SKM-1 (cell line): ENCODE results near the gene FABP1.
A peak's percentile ranks its signal among the peaks of the same experiment; 100 is the strongest.

Experiments used
- DNase-seq: peaks from one replicate; lab custom pipeline; 2025; ENCODE audit not compliant: unreplicated experiment; lab: John Stamatoyannopoulos, UW

FABP1 gene

DNA sequence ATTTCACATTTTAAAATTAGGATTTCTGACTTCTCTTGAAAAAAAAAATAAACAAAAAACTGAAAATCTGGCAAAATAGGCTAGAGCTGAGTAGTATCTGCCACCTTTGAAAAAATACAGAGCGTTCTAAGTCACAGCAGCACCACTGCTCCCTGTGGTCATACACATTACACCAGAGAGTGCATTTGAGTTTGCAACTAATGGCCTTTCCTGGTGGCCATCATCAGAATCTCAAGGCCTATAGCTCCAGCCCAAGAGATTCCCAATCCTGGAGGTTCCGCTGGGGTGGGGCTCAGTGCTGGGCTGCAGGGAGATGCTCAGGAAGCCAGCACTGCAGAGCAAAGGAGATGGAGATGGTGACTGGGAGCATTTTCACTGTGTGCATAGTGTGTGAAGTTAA is 42.8 kb downstream of the FABP1 start:
- no peak for DNase-seq

DNA sequence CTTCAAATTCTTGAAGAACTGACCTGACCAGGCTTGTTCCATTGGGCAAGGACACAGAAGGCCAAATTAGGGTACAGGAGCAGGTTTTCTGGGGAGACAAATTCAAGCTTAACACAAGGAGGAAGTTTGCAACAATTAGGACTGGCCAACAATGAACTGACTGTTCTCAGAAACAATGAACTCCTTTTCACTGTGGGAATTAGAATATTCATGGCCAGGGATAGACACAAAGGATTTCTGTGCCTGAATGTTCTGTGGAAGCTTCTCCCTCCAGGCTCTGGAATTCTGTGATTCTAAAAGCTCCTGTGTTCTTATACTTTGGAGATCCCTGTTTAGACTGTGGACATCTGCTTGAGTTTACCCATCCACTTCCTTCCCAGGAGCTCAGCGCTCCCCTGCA is 45.1 kb downstream of the FABP1 start:
- no peak for DNase-seq

DNA sequence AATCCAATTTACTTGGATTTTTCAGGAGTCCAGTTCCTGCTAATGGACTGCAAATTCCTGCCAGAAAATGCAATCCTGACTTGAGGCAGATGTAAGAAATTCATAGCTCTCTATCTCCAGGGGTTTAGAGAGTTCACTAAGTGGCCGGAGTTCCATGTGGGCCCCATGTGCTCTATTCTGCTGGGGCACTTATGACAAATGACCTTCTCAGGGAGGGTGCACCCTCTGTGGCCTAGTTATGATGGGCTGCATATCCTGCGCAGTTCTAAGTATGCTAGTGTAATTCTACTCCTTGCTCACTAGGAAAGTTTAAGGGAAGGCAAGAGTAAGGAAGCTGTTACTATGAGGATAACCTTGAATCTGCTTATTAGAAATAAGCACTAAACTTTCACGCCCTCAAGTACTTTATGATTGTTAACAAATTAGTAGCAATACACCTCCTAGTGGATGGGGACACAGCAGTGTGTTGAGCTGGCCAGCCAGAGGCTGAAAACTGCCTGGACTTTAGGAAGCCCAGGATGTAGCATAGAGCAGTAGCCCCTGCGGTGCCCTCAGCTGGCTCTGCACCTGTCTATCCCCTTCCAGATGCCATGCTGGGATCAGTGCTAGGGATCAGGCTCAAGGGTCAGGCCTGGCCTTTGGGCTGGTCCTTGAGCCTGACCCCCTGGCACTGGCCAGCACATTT is 45.8 kb downstream of the FABP1 start:
- no peak for DNase-seq

DNA sequence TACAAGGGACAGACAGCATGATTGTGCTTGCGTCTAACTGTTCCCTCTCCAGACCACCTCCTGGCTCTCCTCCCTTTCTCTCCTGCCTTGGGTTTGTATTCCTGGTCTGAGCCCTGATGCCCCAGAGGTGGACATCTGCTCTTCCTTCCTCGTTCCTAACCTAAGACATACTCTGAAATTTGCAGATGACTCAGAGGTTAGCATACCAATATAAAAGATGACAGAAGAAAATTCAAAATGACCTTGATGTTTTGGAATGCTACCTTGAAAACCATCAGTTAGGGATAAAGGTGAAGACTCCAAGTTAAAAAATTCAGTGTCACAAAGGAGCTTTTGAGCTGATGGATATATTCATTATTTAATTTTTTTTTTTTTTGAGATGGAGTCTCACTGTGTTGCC is 47.3 kb downstream of the FABP1 start:
- DNase-seq: no peak

DNA sequence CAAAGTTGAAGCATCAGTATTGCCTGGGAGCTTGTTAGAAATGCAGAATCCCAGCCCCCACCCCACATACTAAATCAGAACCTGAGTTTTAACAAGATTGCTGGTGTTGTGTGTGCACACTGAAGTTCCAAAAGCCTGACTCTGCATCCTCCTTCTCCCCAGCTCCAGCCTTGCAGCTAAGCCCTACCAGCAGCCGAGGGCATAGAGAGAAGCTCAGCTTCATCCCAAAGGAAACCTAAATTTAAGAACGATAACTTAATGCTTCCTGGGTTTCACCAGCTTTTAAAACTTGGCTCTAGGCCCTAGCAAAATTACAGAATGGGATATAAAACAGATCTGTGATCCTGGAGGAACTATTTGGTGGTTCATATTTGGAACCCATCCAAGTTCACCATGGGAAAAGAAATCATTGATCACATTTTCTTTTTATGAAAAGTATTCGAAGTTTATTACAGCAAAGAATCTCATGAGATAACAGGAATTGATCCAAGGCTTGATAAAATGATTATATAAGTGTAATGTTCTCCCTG is 49.2 kb downstream of the FABP1 start:
- DNase-seq: no peak

DNA sequence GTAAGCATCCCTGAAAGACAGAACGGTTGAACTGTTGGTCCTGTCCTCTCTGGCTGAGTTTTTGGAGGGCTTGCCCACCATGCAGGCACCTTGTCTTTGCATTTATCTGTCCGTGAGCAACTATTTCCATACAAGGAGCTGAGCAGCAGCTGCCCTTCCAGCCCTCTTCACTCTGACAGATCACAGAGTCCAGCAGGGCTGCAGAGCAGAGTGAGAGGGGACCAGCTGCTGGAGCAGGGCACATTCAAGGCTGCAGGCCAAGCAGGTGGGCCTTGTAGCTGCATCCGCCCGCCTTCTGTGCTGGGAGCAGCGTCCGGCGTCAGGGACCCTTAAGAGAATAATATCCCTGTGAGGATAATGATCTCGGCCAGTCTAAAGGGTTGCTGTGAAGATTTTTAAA is 50.8 kb downstream of the FABP1 start:
- no peak for DNase-seq

DNA sequence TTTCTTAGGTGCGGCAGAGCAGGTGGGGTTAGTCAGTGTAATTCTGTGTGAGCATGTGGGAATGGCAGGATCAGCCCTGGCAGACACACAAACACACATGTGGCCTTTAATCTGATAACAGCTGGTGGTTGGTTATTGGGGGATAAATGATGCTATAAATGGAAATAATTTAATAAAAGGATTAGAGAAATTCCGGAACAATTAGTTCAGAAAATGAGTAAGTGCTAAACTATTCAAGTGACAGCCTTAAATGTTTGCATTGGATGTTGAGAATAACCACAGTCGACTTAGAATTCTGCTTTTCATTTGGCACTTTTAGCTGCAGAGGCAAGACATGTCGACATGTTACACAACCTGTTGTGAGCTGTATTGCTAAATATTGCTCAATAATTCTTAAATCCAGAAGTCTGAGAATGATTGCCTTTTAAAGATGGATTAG is 53.0 kb downstream of the FABP1 start:
- peak; percentile 91 for DNase-seq

DNA sequence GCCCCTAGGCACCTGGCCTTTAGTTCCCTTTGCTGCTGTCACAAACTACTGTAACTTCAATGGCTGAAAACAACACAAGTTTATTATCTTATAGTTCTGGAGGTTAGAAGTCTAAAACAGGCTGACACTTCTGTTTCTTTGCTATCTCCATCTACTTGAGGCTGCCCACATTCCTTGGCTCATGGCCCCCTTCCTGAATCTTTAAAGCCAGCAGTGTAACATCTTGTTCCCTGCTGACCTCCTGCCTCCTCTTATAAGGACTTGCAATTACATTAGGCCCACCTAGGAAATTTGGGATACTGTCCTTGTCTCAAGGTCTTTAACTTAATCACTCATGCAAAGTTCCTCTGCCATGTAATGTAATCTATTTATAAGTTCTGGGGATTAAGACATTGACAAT is 53.7 kb downstream of the FABP1 start:
- DNase-seq: no peak
